GM21529 (cell line): ENCODE results near the gene APLN.

Experiments
- ATAC-seq: cut with Tn5 transposase; IDR thresholded peaks from one replicate; pipeline ENCODE4 v1.9.1; 2021; ENCODE audit not compliant: unreplicated experiment

Gene APLN, protein sequence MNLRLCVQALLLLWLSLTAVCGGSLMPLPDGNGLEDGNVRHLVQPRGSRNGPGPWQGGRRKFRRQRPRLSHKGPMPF

DNA sequence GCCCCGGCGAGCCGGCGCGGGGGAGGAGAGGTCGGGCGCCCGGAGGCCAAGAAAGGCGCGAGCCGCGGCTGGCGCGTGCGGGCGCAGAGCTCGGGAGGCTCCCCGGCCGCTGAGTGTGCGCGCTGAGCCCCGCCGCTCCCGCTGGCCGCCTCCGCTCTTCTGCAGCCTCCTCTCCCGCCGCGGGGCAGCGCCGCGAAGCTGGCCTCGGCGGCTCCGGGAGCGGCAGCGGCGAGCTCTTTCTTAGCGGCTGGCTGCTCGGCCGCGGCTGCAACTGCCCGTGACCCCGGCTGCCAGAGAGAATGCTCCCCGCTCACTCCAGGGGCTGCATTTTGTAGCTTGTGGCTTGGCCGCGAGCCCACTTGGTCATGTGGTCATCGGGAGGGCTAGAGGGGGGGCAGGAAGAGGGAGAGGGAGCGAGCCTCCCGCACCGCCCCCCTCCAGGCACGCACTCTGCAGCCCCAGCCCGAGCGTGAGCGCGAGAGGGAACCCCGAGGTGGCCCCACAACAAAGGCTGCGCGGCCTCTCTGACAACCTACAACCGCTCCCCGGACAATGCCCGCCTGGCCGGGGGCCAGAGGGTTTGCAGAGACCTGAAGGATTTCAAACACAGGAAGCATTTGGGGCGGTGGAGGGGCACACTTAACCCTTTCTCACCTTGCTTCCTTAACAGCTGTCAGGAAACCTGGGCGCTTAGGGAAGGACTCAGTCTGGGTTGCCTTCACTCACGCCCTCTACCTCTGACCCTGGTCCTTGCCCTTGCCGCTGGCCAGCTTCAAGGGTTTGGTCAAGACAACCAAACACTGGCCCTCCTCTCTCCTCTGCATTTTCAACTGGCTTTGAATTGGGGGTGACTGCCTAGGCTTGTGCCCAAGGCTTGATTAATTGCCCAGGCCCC lies at the start of gene APLN:
APLN (minus strand) TSS at position 305 of the 895 bp plus-strand sequence. CDS start 326 bp downstream, outside the sequence.
- ATAC-seq: no peak

DNA sequence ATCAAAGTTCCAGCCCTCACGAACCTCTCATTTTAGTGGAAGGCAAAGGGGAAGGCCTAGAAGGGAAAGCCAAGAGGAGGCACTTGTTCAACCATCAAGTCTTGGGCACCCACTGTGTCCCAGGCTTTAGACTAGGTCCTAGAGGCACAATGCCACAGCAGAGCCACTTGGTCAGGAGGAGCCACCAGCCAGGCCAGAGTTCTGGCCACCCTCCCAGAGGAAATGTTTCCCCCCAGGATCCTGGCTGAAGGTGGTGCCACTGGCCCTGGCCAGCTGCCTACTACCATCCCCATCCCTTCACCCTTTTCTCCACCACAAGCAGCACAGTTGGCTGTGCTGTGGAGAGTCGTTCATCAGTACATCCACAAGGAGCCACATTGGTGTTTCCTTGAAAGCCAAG lies 49.7 kb upstream of the APLN start:
- ATAC-seq: no peak

DNA sequence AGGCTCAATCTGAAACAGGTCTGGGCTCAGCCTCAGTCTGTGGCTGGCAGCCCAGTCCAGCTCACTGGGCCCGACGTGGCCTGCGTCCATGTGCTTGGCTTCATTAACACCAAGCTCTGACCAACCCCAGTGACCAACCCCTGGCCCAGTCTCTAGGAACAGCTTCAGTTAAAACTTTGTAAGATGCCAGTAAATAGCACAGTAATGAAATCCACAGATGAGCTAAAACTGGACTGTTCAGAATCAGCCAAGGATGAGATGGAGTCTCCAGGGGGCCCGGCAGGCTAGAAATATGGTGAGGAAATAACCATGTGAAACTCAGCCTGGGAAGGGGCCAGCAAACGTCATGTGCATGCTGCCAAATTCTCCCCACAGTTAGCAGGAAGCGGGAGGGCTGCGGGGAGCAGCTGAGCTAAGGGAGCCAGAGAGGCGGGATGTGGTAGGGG lies 46.9 kb upstream of the APLN start:
- ATAC-seq: no peak

DNA sequence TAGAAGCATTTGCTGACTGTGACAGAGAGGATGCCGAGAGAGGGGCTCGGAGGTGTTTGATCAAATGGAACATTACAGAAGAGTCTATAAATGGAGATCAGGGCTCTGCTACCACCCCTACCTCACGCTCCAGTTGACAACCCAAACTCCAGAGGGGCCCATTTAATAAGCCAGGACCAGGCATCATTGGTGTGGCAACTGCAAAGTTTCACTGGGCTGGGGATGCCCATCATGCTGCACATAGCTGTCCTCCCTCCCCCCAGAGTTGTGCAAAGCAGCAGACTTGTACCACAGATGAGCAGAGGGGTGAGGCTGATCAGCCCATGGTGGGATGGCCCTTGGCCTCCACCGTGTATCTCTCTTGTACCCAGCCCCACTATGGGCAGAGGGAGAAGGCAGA lies 45.8 kb upstream of the APLN start:
- no peak for ATAC-seq

DNA sequence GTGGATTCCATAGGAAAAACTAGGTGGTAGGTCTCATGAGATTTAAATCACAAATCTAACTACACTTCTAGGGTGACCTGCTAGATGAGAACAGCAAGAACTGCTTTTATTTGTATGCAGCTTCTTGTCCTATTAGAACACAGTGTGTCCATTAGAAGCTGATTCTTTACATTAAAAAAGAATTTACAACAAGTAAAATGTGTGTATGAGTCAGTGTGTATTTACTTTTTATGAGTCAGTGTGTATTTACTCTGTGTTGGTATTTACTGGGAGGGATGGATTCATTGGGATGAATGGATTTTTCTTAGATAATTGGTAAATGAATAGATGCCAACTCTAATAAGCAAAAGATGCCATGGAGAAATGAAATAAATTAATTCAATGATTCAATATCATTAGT lies 43.4 kb upstream of the APLN start:
- ATAC-seq: no peak

DNA sequence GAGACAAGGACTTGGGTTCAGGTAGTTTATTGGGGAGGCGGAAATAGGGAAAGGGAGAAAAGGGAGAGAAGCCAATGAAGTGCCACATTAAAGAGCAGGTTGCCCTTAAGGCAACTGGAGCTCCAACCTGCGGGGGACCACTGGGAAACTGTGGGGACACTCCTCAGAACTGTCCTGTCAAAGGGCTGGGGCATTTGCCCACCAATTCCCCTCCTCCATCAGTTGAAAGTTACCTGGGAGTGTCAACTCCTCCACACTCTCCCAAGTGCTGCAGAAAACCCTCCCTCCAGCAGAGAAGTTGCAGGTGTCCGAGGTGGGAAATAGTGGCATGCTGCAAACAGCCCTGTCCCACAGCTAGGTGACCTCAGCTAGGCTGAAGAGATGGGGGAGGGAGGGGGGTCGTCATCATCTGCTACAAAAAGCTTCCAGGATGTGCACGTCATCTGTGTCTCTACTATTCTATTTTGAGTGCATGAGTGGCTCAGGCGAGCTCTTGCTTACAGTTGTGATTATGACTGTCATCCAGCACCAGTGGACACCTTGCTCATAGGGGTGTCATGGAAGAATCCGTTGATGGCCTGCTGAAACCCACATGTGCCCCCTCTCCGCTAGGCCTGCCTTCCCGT lies 42.6 kb upstream of the APLN start:
- no peak for ATAC-seq

DNA sequence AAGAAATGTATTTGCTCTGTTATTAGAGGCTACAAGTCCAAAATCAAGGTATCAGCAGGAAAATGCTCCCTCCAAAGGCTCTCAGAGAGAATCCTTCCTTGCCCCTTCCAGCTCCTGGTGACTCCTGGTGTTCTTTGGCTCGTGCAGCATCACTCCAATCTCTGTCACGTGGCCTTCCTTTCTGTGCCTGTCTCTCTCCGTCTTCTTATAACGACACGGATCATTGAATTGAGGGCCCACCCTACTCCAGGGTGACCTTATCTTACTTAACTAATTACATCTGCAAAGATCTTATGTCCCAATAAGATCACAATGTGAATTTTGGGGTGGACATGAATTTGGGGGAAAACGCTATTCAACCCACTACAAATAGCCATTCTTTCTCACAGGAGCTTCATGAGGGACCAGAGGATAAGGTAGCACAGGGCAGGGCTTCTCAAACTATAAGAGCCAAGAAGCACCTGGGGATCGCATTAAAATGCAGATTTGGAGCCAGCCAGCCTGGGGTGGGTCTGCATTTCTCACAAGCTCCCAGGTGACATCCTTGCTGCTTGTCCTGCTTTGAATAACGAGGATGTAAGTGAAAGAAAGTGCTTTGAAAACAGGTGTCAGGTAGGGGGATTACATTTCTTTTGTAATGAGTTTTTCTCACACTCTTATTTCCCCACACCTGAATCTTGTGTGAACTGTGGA lies 41.9 kb upstream of the APLN start:
- ATAC-seq: no peak

DNA sequence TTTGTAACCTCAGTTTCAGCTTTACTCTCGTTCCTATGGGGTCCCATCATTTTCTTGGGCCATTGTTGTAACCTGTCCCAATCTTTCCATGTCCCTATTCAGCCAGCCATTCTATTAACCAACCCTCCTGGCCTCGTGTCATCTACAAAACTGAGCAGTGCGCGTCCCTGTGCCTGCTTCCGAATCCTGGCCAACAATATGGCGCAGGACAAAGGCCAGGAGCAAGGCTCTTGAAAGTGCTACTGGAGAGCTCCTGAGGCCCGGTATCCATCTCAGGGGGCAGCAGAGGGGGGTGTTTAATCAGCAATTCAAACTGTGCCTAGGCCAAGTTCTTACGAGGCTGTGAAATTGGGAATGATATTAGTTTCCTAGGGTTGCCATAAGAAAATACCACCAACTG lies 41.2 kb upstream of the APLN start:
- no peak for ATAC-seq

DNA sequence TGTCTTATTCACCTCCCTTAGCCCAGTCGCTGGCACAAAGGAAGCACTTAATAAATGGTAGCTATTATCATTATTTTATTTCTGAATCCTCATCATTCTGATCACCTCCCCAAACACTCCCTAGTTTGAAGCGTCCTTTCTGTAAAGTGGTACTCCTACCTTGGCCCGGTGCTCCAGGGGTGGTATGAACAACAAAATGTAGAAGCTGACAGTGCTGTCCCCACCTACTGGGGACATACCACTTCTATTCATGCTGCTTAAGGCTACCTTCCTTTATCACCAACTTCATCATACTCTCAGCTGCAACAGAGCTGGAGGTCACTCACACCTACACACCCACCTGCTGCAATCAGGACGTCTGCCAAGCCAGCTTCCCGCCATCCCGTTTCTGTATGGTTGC lies 40.8 kb upstream of the APLN start:
- ATAC-seq: no peak

DNA sequence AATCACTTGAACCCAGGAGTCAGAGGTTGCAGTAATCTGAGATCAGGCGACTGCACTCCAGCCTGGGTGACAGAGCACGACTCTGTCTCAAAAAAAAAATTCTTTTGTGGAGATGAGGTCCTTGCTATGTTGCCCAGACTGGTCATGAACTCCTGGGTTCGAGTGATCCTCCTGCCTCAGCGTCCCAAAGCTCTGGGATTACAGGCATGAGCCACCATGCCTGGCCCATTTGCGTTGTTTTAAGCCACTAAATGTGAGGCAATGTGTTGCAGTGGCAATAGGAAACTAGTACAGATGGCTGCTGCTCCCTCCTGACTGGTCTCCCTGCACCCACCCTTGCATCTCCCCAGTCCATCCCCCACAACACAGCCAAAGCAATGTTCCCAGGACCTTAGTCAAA lies 40.0 kb upstream of the APLN start:
- ATAC-seq: no peak

DNA sequence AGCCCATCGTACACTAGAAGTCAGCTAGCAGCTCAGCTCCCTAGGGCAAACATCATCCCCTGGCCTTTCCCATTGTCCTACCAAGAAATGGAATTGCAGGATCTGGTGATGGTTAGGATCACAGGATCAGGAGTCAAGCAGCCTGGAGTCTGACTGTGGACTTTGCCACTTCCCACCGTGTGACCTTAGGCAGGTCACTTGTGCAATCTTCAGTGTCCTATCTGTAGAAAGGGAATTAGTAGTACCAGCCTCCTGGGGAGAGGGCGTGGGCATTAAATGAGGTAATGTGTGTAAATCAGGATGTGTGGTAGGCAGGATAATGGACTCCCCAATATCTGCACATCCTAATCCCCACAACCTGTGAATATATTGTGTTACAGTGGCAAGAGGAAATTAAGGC lies 38.6 kb upstream of the APLN start:
- ATAC-seq: no peak

DNA sequence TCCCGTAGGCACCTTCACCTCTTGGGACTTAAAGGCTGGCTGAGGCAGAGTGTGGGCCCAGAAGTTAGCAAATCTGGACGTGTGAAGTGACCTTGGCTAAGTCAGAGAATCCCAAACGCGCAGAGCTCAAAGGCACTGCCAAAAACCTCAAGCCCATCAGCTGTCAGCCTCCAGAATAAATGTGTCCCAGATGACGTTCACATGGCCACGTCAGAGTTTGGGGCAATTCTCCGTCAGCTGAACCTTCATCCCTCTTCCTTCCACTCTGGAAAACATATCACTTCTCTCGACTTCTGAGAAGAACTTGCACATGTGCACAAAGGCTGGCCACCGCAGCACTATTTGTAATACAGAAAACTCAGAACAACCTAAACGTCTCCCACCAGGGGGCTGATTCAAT lies 35.7 kb upstream of the APLN start:
- ATAC-seq: no peak

DNA sequence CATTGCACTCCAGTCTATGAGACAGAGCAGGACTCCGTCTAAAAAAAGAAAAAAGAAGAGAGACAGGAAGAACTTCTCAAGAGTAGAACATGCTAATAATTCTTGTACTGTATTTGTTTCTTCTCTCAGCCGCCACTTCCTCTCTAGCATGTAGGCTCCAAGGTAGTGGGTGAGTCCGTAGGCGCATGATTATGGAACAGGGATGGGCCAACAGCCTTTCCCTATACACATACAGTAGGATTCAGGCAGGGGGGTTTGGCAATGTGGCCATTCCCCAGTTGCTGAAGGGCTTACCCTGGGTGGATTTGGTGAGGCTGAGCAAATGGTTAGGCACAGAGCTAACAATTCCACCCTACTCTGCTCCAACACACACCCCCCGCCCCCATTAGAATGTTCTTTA lies 35.0 kb upstream of the APLN start:
- no peak for ATAC-seq

DNA sequence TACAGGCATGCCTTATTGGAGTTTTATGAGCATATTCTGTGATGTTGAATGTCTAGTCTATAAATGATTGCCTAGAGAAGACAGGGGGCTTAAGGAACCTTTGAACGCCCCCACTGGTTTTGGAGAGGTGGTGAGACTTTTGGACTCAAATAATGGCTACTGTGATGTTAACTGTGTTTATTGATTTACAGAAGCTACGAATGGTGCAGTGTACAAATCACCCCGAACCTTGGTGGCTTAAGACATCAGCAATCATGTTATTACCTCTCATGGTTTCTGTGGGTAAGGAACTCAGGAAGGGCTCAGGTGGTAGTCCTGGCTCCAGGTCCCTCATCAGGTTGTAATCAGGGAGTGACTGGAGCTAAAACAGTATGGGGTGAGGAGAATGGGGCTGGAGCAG lies 33.3 kb upstream of the APLN start:
- ATAC-seq: no peak

DNA sequence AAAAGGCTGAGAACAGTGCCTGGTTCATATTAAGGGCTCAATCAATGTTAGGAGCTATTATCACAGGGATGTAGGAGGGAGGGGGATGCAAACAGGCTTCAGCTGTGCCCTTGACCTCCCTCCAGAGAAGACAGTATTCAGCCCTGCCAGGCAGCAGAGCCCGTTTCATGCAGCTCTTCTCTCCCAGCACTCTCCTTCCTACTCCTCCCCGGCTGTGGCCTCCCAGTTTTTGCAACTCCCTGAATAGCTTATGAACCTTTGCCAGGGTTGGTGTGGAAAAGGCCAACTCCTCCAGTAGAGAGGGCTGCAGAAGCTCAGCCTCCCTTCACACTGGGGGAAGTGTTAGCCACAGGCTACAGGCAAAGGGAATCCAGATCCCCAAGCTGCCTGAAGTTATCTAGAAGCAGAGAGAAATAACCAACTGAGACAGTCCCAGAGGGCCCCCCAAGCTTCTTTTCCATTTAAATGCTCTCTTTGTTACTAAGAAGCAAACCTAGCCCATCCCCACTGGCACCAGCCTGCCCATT lies 31.7 kb upstream of the APLN start:
- ATAC-seq: no peak

DNA sequence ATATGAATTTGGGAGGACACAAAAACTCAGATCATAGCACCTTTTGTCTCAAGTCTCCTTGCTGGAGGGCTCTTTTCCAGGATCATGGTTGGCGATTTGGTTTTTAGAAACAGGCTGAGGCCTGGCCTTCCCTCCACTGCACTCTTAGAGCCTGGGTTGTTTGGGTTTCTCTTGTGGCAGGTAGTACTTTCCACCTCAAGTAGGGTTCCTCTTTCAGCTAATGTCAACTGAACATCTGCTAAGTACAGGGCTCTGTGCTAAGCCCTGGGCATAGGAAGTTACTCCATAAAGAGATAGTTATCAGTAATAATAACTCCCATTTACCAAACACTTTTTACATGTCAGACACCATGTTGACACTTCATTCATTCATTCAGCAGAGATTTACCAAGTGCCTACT lies 28.2 kb upstream of the APLN start:
- no peak for ATAC-seq

DNA sequence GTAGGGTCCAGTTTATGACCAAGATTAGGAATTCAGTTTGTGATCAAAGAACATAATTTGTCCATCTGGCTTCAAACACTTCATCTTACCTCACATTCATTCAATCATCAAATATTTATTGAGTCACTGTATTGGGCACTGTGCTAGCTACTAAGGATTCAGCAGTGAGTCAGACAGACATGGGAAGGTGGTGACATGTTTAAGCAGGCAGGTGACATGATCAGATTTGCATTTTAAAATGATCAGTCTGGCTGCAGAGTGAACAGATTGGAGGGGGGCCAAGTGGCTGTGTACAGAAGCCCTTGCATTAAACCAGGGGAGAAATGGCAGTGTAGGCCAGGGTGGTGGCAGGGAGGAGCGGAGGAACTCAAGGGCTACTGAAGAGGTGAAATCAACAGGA lies 25.1 kb upstream of the APLN start:
- ATAC-seq: no peak

DNA sequence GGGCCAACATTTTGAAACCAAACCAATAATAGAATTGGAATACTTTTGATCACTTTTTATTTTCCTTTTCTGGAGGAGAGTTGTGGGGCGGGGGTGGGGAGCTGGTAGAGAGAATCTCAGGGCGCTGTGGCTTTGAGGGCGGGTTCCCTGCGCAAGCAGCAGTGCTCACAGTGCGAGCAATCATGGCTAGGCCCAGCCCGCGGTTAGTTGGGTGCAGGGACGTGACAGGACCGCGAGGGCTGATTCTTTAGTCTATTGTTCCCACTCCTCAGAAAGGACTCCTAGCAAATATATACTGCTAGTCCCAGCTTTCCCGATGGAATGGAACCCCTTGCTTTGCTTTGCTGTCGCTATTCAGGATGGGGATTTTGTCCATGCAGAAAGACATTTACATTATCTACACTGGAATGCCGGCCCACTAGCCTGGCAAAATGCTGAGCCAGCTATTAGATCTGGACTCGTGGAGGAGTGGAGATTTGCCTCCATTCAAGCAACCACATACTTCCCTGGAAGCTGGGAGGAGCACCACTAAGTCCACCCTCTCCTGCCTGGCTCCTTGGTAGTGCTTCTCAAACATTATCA lies 23.9 kb upstream of the APLN start:
- ATAC-seq: peak; percentile 41

DNA sequence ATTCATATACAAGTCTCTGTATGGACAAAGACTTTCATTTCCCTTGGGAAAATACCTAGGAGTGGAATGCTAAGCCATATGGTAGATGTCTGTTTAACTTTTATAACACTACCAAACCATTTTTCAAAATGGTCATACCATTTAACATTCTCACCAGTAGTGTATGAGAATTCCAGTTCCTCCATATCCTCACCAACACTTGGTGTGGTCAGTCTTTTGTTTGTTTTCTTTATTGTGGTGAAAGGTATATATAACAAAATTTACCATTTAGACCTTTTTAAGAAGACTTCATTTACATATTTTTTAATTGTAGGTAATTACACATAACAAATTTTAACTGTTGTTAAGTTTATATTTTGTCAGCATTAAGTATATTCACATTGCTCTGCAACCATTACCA lies 12.7 kb upstream of the APLN start:
- ATAC-seq: no peak

DNA sequence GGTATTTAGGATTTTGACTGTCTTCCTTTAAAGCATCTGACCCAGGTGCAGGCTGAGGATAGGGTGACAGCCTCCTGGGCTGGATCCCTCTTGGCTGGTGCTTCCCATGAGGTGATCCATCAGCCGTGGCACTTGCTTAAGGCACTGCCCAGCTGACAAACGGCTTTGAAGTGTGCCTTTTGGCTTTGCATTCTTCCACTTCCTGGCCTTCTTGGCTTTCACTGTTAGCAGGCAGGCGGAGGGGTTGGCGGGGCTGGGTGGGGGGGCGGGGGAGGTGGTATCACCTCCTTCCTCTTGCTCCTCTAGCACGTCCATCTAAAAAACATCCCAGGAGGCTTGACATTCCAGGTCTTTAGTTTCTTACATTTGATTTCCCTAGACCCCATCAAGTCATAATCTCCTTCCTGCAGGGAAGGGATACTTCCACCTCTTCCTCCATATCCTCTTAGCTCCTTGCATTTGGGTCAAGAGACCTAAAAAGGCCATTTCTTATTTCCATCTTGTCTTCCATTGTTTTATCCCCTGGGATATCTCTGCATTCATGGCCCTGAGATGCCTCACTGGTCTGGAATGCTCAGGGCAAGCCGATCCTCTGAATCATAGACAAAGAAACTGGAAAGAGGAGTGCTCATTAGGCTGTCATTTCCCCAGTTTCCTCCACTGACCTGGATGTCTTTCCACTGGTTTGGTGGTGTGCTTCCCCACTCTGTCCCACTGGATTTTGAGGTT lies 11.3 kb upstream of the APLN start:
- no peak for ATAC-seq

DNA sequence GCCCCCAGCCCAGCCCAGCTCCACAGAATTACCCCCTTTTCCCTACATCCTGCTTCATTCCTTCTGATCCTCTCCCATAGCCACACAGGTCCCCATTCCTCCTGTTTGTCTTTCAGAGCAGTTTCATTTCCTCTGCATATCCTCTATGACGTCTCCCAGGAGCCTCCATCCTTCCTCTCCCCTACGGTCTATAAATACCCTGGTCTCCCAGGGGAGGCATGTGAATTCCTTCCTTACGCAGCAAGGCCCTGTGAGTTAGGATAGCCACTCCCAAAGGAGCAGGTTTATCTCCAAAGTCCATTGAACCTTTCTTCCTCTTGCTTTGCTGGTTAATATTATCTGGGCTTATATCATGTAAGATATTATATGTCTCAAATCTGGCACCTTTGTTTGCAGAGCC lies 8.4 kb upstream of the APLN start:
- no peak for ATAC-seq
